CD4-positive, alpha-beta T cell (primary cell): ENCODE data around the gene CCNG2. TPM values are rescaled to one million over a fixed set of nuclear protein-coding genes. Genes with fewer than 3 reads are reported as not detected.

Source experiments
- ATAC-seq: fragments of 200-7000 bp; cut with Tn5 transposase; one replicate; pipeline ENCODE4 v1.10.0; 2022; ENCODE audit warnings: mild to moderate bottlenecking; ENCODE audit not compliant: poor library complexity
- CTCF ChIA-PET: fragments of 350-600 bp; sonication (Branson Sonifier 250); formaldehyde crosslinking; loops from one replicate; lab custom pipeline; 2021; ENCODE audit warnings: antibody characterized with exemption, inconsistent platforms; lab: Charles Lee
- POLR2A ChIA-PET: fragments of 350-600 bp; sonication (Branson Sonifier 250); formaldehyde crosslinking; loops from one replicate; lab custom pipeline; 2021; ENCODE audit warnings: antibody characterized with exemption, inconsistent platforms; lab: Charles Lee
- DNase-seq, 14 experiments: peaks; one replicate each; pipeline ENCODE4 v3.0.0-alpha.2; 2013 to 2020; ENCODE audit warnings: mixed read lengths in 2 of 14
- H3K27ac ChIP-seq, 2 donors: one replicate each; pipeline versions ENCODE4 v1.5.1 to v1.7.0; 2013; ENCODE audit warnings: low read length in 2 of 2, low read depth in 1 of 2, mild to moderate bottlenecking in 1 of 2
- H3K27me3 ChIP-seq, 2 experiments: 1 replicate in 1 of 2; 2 replicates in 1 of 2; pipeline versions ENCODE4 v1.6.1 to v1.7.0; 2013; ENCODE audit warnings: low read length in 2 of 2, control low read depth in 1 of 2, mild to moderate bottlenecking in 1 of 2, moderate library complexity in 1 of 2; ENCODE audit not compliant: insufficient read depth in 2 of 2, control insufficient read depth in 1 of 2
- H3K36me3 ChIP-seq: one replicate; pipeline ENCODE4 v1.6.1; 2013; ENCODE audit warnings: low read length, control low read depth; ENCODE audit not compliant: insufficient read depth
- H3K4me1 ChIP-seq: one replicate; pipeline ENCODE4 v1.6.1; 2013; ENCODE audit warnings: low read length, control low read depth; ENCODE audit not compliant: insufficient read depth
- H3K4me3 ChIP-seq: one replicate; pipeline ENCODE4 v1.5.1; 2013; ENCODE audit warnings: mild to moderate bottlenecking, low read length, moderate library complexity
- H3K9me3 ChIP-seq, 2 experiments: 1 replicate in 1 of 2; 2 replicates in 1 of 2; pipeline versions ENCODE4 v1.6.1 to v1.7.0; 2013; ENCODE audit warnings: low read length in 2 of 2, mild to moderate bottlenecking in 2 of 2, control low read depth in 1 of 2, moderate library complexity in 1 of 2; ENCODE audit not compliant: control insufficient read depth in 1 of 2, insufficient read depth in 1 of 2
- H3K27ac Mint-ChIP-seq: one replicate; pipeline ENCODE4 v1.8.0; 2020; ENCODE audit warnings: mixed read lengths
- H3K27me3 Mint-ChIP-seq: one replicate; pipeline ENCODE4 v1.8.0; 2021; ENCODE audit warnings: mixed read lengths
- H3K36me3 Mint-ChIP-seq: one replicate; pipeline ENCODE4 v1.8.0; 2021; ENCODE audit warnings: low read depth, mixed read lengths
- H3K4me1 Mint-ChIP-seq: one replicate; pipeline ENCODE4 v1.8.0; 2021; ENCODE audit warnings: low read depth, mixed read lengths
- H3K4me3 Mint-ChIP-seq: one replicate; pipeline ENCODE4 v1.8.0; 2020; ENCODE audit warnings: mild to moderate bottlenecking, mixed read lengths
- H3K9me3 Mint-ChIP-seq: one replicate; pipeline ENCODE4 v1.8.0; 2020; ENCODE audit warnings: mixed read lengths
- intact Hi-C, 2 experiments: fragments of 100-400 bp; cut with DNase I in 1 of 2; cut with micrococcal nuclease in 1 of 2; formaldehyde crosslinking; loops; one replicate each; pipeline versions ENCODE4 v1.15.1 to v1.9.0; 2023 to 2025; cut with DNase I, micrococcal nuclease
- polyA plus RNA-seq, 2 donors: library from polyadenylated mRNA; unstranded; fragments of 120-200 nt; gene quantifications; one replicate each; pipeline ENCODE4 v1.2.1, GENCODE V29; 2013
- total RNA-seq, 174 experiments: library from RNA in 2 of 174; stranded (reverse) in 2 of 174; gene quantifications; one replicate each; pipeline ENCODE4 v1.2.3 and lab custom pipeline; 2021 to 2026
- TF ChIP-seq, protein P1 (sequence below): fragments of 200-600 bp; IDR thresholded peaks from one replicate; pipeline ENCODE4 v1.8.0; 2022; ENCODE audit warnings: antibody characterized with exemption, mild to moderate bottlenecking

The CCNG2 gene, protein sequence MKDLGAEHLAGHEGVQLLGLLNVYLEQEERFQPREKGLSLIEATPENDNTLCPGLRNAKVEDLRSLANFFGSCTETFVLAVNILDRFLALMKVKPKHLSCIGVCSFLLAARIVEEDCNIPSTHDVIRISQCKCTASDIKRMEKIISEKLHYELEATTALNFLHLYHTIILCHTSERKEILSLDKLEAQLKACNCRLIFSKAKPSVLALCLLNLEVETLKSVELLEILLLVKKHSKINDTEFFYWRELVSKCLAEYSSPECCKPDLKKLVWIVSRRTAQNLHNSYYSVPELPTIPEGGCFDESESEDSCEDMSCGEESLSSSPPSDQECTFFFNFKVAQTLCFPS
- total RNA-seq: 10 to 100 TPM; 20.6 to 21.3 TPM
- polyA plus RNA-seq (2013, experiment 1 of 2): 21.3 TPM
- polyA plus RNA-seq (2013, experiment 2 of 2): 21.8 TPM
- 0.72 to 53.2 (median 29.0) reads per million in 172 experiments for total RNA-seq (lab: John Stamatoyannopoulos, UW)

DNA sequence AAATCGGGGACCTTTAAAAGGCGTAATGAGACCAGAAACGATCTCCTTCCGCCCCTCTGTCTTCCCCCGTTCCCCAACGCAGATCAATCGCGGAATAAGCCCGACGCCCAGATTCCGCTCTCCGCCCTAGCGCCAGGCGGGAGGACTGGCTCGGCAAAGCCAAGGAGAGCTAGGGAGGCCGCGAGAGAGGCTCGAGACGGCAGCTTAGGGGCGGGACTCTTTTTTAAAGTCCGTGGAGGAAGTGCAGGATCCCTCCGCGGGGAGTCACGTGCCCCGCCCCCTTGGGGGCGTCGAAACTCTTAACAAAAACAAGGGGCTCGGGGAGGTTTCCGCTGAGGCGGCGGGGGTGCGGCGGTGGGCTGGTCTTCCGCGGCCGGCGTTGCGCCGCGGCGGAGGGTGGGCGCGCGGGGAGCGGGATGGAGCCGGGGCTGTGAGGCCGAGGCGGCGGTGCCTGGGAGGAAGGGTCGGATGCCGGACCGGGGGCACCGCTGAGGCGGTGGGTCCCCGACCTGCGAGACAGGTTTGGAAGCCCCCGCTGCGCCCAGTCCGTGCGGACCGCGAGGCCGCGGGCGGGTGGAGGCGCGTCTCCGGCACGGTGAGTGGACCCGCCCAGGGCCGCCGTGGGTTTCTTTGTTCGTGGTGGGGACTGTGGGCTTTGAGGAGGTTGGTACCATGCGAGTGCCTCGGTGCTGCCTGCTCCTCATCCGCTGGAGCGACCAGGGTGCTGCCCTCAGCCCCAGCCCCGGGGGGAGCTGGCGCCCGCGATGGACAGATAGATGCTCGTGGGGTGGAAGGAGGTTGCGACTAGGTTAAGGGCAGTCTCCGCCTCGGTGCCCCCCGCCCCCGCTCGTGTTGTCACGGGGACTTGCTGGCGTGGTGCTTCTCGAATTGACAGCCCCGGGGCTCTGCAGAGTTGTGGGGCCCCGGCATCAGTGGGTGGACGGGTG, at the start of gene CCNG2:
Gene CCNG2 (plus strand): TSS at position 296 of the 947 bp plus-strand sequence. CDS start 1,326 bp downstream, outside the sequence.
- ATAC-seq (peak; percentile 33), DNase-seq (peak; percentile 43 to 92 (median 81))
- peaks cover 5% of the 10 kb centered on the region for H3K27me3 Mint-ChIP-seq
- TF ChIP-seq, protein P1, sequence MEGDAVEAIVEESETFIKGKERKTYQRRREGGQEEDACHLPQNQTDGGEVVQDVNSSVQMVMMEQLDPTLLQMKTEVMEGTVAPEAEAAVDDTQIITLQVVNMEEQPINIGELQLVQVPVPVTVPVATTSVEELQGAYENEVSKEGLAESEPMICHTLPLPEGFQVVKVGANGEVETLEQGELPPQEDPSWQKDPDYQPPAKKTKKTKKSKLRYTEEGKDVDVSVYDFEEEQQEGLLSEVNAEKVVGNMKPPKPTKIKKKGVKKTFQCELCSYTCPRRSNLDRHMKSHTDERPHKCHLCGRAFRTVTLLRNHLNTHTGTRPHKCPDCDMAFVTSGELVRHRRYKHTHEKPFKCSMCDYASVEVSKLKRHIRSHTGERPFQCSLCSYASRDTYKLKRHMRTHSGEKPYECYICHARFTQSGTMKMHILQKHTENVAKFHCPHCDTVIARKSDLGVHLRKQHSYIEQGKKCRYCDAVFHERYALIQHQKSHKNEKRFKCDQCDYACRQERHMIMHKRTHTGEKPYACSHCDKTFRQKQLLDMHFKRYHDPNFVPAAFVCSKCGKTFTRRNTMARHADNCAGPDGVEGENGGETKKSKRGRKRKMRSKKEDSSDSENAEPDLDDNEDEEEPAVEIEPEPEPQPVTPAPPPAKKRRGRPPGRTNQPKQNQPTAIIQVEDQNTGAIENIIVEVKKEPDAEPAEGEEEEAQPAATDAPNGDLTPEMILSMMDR: no peak
- H3K36me3 Mint-ChIP-seq: peaks cover 31% of the 10 kb centered on the region
- intact Hi-C loops: loop anchor here (1.0 to 10.0 kb wide), 12 partner anchors 45 to 1642 kb away; partner anchors contain the start of genes RCHY1 (in 1 of the 2), SCARB2 (in 1 of the 2), SEPTIN11 (in 1 of the 2) and THAP6 (in 1 of the 2)
- Histone ChIP-seq H3K27me3 (no peaks in the 10 kb centered on the region), H3K4me3 (peak within 1 kb of the TSS; percentile 89), H3K9me3 (no peaks in the 10 kb centered on the region), H3K4me1 (peaks cover 20% of the 10 kb centered on the region), H3K27ac (peak within 1 kb of the TSS; percentile 52 to 73), H3K36me3 (peaks cover 9% of the 10 kb centered on the region)
- peak within 1 kb of the TSS; percentile 95 for H3K4me3 Mint-ChIP-seq
- H3K4me1 Mint-ChIP-seq: peaks cover 54% of the 10 kb centered on the region
- CTCF ChIA-PET: interaction anchor here (1.1 kb wide), 2 partner anchors 25 to 77 kb away, joined by 3 read pairs; no protein-coding TSS in a partner anchor
- H3K27ac Mint-ChIP-seq: peak within 1 kb of the TSS; percentile 97
- H3K9me3 Mint-ChIP-seq: no peaks in the 10 kb centered on the region
- POLR2A ChIA-PET: interaction anchor here (0.9 to 5.3 kb wide), 7 partner anchors 11 to 1009 kb away, joined by 3 to 76 read pairs (median 5); partner anchors contain the start of genes CCNI and NUP54

DNA sequence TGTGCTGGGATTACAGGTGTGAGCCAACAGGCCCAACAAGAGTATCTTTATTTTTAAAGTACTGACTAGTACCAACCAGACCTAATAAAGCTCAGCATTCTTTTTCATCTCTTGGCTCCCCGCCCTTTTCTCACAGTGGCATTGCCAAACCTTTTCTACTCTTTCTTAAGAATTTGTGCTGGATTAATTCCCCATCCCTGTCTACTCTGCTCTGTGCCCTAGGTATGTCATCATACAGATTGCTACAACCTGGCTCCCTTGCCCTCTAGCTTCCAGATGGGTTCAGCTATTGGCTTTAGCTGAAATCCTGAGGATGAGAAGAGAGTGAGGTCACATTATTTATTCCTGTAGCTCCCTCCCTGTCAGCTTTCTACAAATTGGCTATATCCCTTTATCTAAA, 46.3 kb upstream of the CCNG2 start:
- Histone ChIP-seq H3K4me1 (no peaks in the 10 kb centered on the region), H3K36me3 (no peaks in the 10 kb centered on the region), H3K9me3 (no peaks in the 10 kb centered on the region), H3K27ac (no peak overlapping the region), H3K4me3 (no peak overlapping the region), H3K27me3 (no peaks in the 10 kb centered on the region)
- ChIA-PET CTCF (no interaction called here), POLR2A (no interaction called here)
- Mint-ChIP-seq H3K4me1 (no peaks in the 10 kb centered on the region), H3K27ac (no peak overlapping the region), H3K9me3 (no peaks in the 10 kb centered on the region), H3K4me3 (no peak overlapping the region), H3K27me3 (peaks cover 9% of the 10 kb centered on the region), H3K36me3 (no peaks in the 10 kb centered on the region)
- TF ChIP-seq, protein P1: no peak
- intact Hi-C loops: no loop called here
- DNase-seq (no peak), ATAC-seq (no peak)

DNA sequence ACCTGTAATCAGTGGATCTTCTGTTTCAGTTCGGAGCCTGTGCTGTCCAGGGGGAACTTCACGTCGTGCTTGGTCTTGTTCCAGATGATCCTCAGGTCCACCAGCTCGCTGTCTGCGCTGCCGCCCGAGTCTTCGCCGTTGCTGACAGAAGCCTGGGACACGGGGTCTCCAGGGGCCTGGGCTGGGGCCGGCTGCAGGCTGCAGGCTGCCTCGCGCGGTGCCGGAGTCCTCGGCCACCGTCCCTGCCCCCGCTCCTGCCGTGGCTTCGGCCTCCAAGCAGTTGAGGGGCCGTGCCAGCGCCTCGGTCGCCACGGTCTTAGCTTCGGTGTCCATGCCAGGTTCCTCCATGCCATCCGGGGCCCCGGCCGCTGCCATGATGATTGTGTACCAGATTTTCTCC, 43.9 kb upstream of the CCNG2 start:
- DNase-seq (no peak), ATAC-seq (no peak)
- H3K27ac ChIP-seq: no peak overlapping the region
- Mint-ChIP-seq H3K9me3 (no peaks in the 10 kb centered on the region), H3K4me1 (no peaks in the 10 kb centered on the region), H3K27me3 (peaks cover 1% of the 10 kb centered on the region), H3K27ac (no peak overlapping the region), H3K36me3 (no peaks in the 10 kb centered on the region), H3K4me3 (no peak overlapping the region)
- POLR2A ChIA-PET: no interaction called here
- H3K9me3 ChIP-seq: no peaks in the 10 kb centered on the region
- intact Hi-C loops: no loop called here
- TF ChIP-seq, protein P1: no peak
- CTCF ChIA-PET: no interaction called here
- no peaks in the 10 kb centered on the region for H3K27me3 ChIP-seq
- no peaks in the 10 kb centered on the region for H3K36me3 ChIP-seq
- H3K4me3 ChIP-seq: no peak overlapping the region
- no peaks in the 10 kb centered on the region for H3K4me1 ChIP-seq
